Suprapubic skin (tissue), 4 donors: ENCODE results near the gene ZNF628.

ENCODE experiments used
- POLR2A ChIP-seq, 2 donors: fragments of 450-650 bp; IDR thresholded peaks; one replicate each; pipeline ENCODE4 v1.6.1; 2017; ENCODE audit warnings: antibody characterized with exemption in 2 of 2, mild to moderate bottlenecking in 2 of 2, moderate library complexity in 2 of 2
- POLR2AphosphoS5 ChIP-seq, 3 donors: sonication (generic); formaldehyde crosslinking; IDR thresholded peaks; one replicate each; pipeline ENCODE4 v1.6.1; 2017; ENCODE audit warnings: antibody characterized with exemption in 3 of 3
- TF ChIP-seq, protein P1 (sequence below), 2 donors: fragments of 200-600 bp in 1 of 2; fragments of 450-650 bp in 1 of 2; sonication (generic) in 1 of 2; IDR thresholded peaks; one replicate each; pipeline ENCODE4 v1.5.1; 2016 to 2019; ENCODE audit warnings: antibody characterized with exemption in 2 of 2, mild to moderate bottlenecking in 1 of 2, moderate library complexity in 1 of 2

DNA sequence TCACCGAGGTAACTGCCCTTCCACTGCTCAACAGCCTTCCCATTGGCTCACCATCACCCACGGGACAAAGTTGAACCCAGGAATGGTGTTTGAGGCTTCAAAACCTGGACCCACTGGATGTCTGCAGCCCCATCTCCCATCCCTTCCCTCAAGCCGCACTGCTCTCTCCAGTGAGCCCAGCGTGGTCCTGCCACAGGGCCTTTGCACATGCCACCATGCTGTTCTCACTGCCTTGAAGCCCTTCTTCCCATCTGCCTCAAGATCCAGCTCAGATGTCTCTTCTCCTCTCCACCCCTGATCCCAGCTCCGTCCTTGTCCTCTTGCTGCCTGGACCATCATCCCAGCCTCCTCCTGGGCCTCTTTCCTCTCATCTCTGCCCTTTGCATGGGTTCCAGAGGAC, 37.4 kb upstream of the ZNF628 start:
- TF ChIP-seq, protein P1, sequence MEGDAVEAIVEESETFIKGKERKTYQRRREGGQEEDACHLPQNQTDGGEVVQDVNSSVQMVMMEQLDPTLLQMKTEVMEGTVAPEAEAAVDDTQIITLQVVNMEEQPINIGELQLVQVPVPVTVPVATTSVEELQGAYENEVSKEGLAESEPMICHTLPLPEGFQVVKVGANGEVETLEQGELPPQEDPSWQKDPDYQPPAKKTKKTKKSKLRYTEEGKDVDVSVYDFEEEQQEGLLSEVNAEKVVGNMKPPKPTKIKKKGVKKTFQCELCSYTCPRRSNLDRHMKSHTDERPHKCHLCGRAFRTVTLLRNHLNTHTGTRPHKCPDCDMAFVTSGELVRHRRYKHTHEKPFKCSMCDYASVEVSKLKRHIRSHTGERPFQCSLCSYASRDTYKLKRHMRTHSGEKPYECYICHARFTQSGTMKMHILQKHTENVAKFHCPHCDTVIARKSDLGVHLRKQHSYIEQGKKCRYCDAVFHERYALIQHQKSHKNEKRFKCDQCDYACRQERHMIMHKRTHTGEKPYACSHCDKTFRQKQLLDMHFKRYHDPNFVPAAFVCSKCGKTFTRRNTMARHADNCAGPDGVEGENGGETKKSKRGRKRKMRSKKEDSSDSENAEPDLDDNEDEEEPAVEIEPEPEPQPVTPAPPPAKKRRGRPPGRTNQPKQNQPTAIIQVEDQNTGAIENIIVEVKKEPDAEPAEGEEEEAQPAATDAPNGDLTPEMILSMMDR (IDR thresholded peaks at IDR 0.05): no peak
- TF ChIP-seq POLR2AphosphoS5 (IDR thresholded peaks at IDR 0.05) (no peak), POLR2A (IDR thresholded peaks at IDR 0.05) (no peak)
